HCT116 (cell line): ENCODE results near the gene GPRC5C. TPM values are rescaled to one million over a fixed set of nuclear protein-coding genes. Genes with fewer than 3 reads are reported as not detected.

Experiments
- ATAC-seq: fragments of 200-7000 bp; cut with Tn5 transposase; 2 replicates; pipeline ENCODE4 v1.9.1; 2020; ENCODE audit warnings: mild to moderate bottlenecking, moderate library complexity
- BruUV-seq: library from RNA; stranded (reverse); fragments of 400-500 nt; replicated peaks from 2 replicates; lab custom pipeline; 2021; lab: Mats Ljungman, UMichigan
- CTCF ChIA-PET: fragments of 300-600 bp; sonication (Branson Sonifier 250); formaldehyde crosslinking; loops from one replicate; lab custom pipeline; 2021; ENCODE audit warnings: antibody characterized with exemption; lab: Charles Lee
- POLR2A ChIA-PET: fragments of 300-600, 350-600 bp; sonication (Branson Sonifier 250); formaldehyde crosslinking; loops from one replicate; lab custom pipeline; 2021; ENCODE audit warnings: antibody characterized with exemption; lab: Charles Lee
- RAD21 ChIA-PET, 2 experiments: fragments of 300-600 bp; sonication (Branson Sonifier 250); formaldehyde crosslinking; loops; one replicate each; lab custom pipeline; 2023; ENCODE audit warnings: low total read pairs in 2 of 2; ENCODE audit not compliant: uncharacterized antibody in 2 of 2, unreplicated experiment in 2 of 2, low non-redundant PET in 1 of 2; lab: Charles Lee
- DNase-seq: peaks from one replicate; pipeline ENCODE4 v3.0.0-alpha.2; 2010; ENCODE audit warnings: low read depth, low spot score
- H2AFZ ChIP-seq: fragments of 200-600 bp; shearing (Covaris generic), sonication (generic); 2 replicates; pipeline ENCODE4 v1.6.1; 2017; ENCODE audit warnings: low read depth, mixed run types, mixed read lengths, antibody characterized with exemption, low read length; ENCODE audit not compliant: poor library complexity, severe bottlenecking
- H3K27ac ChIP-seq: 2 replicates; pipeline ENCODE4 v1.5.1; 2012; ENCODE audit warnings: low read depth, low read length
- H3K27me3 ChIP-seq: fragments of 200-600 bp; sonication (generic); 2 replicates; pipeline ENCODE4 v1.6.1; 2016; ENCODE audit warnings: mixed run types, low read length, mixed read lengths; ENCODE audit not compliant: insufficient read depth
- H3K36me3 ChIP-seq, 2 experiments: fragments of 200-500 bp in 1 of 2; fragments of 200-600 bp in 1 of 2; sonication (Bioruptor generic) in 1 of 2; sonication (generic) in 1 of 2; 2 replicates each; pipeline versions ENCODE4 v1.5.1 to v1.6.1; 2014 to 2016; ENCODE audit warnings: low read length in 2 of 2, inconsistent platforms in 1 of 2, mixed read lengths in 1 of 2, mixed run types in 1 of 2; ENCODE audit not compliant: insufficient read depth in 2 of 2, control insufficient read depth in 1 of 2
- H3K4me1 ChIP-seq, 2 experiments: fragments of 200-600 bp in 1 of 2; sonication (generic) in 1 of 2; 2 replicates each; pipeline versions ENCODE4 v1.5.1 to v1.6.1; 2012 to 2017; ENCODE audit warnings: low read length in 2 of 2, inconsistent platforms in 1 of 2, mild to moderate bottlenecking in 1 of 2, mixed read lengths in 1 of 2, mixed run types in 1 of 2, moderate library complexity in 1 of 2; ENCODE audit not compliant: insufficient read depth in 2 of 2, control insufficient read depth in 1 of 2
- H3K4me2 ChIP-seq: fragments of 200-600 bp; sonication (generic); 2 replicates; pipeline ENCODE4 v1.6.1; 2017; ENCODE audit warnings: mixed run types, low read length, mixed read lengths
- H3K4me3 ChIP-seq, 2 experiments: fragments of 200-600 bp in 1 of 2; sonication (generic) in 1 of 2; replicated peaks in 1 of 2; 2 replicates each; pipeline ENCODE4 v1.5.1; 2011 to 2016; ENCODE audit warnings: low read length in 2 of 2, control low read depth in 1 of 2, low read depth in 1 of 2, mild to moderate bottlenecking in 1 of 2, mixed read lengths in 1 of 2, mixed run types in 1 of 2
- H3K79me2 ChIP-seq: fragments of 200-600 bp; sonication (generic); 2 replicates; pipeline ENCODE4 v1.6.1; 2017; ENCODE audit warnings: mild to moderate bottlenecking, mixed run types, low read length, moderate library complexity, mixed read lengths; ENCODE audit not compliant: insufficient read depth
- H3K9ac ChIP-seq: fragments of 200-600 bp; sonication (generic); 2 replicates; pipeline ENCODE4 v1.6.1; 2016; ENCODE audit warnings: low read length, mixed read lengths
- H3K9me2 ChIP-seq: fragments of 200-600 bp; sonication (generic), shearing (Covaris generic); 2 replicates; pipeline ENCODE4 v1.6.1; 2017; ENCODE audit warnings: mixed run types, mild to moderate bottlenecking, moderate library complexity; ENCODE audit not compliant: insufficient read depth
- H3K9me3 ChIP-seq, 2 experiments: fragments of 200-500 bp in 1 of 2; fragments of 200-600 bp in 1 of 2; sonication (Bioruptor generic) in 1 of 2; sonication (generic) in 1 of 2; 2 replicates each; pipeline ENCODE4 v1.6.1; 2014 to 2017; ENCODE audit warnings: low read length in 2 of 2, mixed read lengths in 2 of 2, inconsistent platforms in 1 of 2, low read depth in 1 of 2, mild to moderate bottlenecking in 1 of 2, mixed run types in 1 of 2, moderate library complexity in 1 of 2; ENCODE audit not compliant: control insufficient read depth in 1 of 2, insufficient read depth in 1 of 2
- H4K20me1 ChIP-seq: fragments of 200-600 bp; sonication (generic), shearing (Covaris generic); 2 replicates; pipeline ENCODE4 v1.6.1; 2017; ENCODE audit warnings: mixed run types, mild to moderate bottlenecking, moderate library complexity; ENCODE audit not compliant: insufficient read depth
- EGR1 ChIP-seq: IDR thresholded peaks from 2 replicates; pipeline ENCODE4 v1.6.1; 2012; ENCODE audit warnings: low read depth
- ELF1 ChIP-seq: IDR thresholded peaks from 2 replicates; pipeline ENCODE4 v1.6.1; 2012; ENCODE audit warnings: low read depth, borderline replicate concordance
- EZH2 ChIP-seq: fragments of 200-600 bp; sonication (generic); IDR thresholded peaks from 2 replicates; pipeline ENCODE4 v1.6.1; 2017; ENCODE audit warnings: antibody characterized with exemption, mixed run types
- JUND ChIP-seq: IDR thresholded peaks from 2 replicates; pipeline ENCODE4 v1.6.1; 2012
- MAX ChIP-seq: IDR thresholded peaks from 2 replicates; pipeline ENCODE4 v1.6.1; 2012
- POLR2A ChIP-seq: IDR thresholded peaks from 2 replicates; pipeline ENCODE4 v1.7.0; 2011; ENCODE audit warnings: borderline replicate concordance; ENCODE audit not compliant: insufficient read depth, insufficient read length; ENCODE audit errors: extremely low read depth
- POLR2AphosphoS5 ChIP-seq: IDR thresholded peaks from 2 replicates; pipeline ENCODE4 v1.6.1; 2011; ENCODE audit warnings: mild to moderate bottlenecking, low read depth, low read length, moderate library complexity
- RAD21 ChIP-seq: IDR thresholded peaks from 2 replicates; pipeline ENCODE4 v1.6.1; 2012; ENCODE audit warnings: low read depth, mild to moderate bottlenecking
- SRF ChIP-seq: IDR thresholded peaks from 2 replicates; pipeline ENCODE4 v1.6.1; 2012; ENCODE audit warnings: low read depth
- YY1 ChIP-seq: IDR thresholded peaks from 2 replicates; pipeline ENCODE4 v1.6.1; 2011; ENCODE audit warnings: low read length, low read depth, moderate library complexity, mild to moderate bottlenecking; ENCODE audit not compliant: insufficient replicate concordance; ENCODE audit errors: extremely low read depth
- ZFX ChIP-seq: fragments of 450-650 bp; IDR thresholded peaks from 2 replicates; pipeline ENCODE4 v1.6.1; 2017
- intact Hi-C: fragments of 100-400 bp; cut with micrococcal nuclease; formaldehyde crosslinking; loops from 2 replicates; pipeline ENCODE4 v1.10.0; 2022
- total RNA-seq: library from RNA; stranded (reverse); gene quantifications from one replicate; pipeline ENCODE4 v1.2.1, GENCODE V29; 2021; ENCODE audit not compliant: unreplicated experiment
- TF ChIP-seq, protein P1 (sequence below), 3 experiments: fragments of 200-600 bp in 1 of 3; sonication (generic) in 1 of 3; IDR thresholded peaks in 2 of 3; conservative IDR thresholded peaks in 1 of 3; 2 replicates each; pipeline ENCODE4 v1.5.1; 2012 to 2017; ENCODE audit warnings: low read depth in 2 of 3, low read length in 2 of 3, antibody characterized with exemption in 1 of 3, borderline replicate concordance in 1 of 3, control low read depth in 1 of 3, mild to moderate bottlenecking in 1 of 3, mixed read lengths in 1 of 3, mixed run types in 1 of 3, moderate library complexity in 1 of 3; ENCODE audit not compliant: insufficient read depth in 1 of 3
- TF ChIP-seq, protein P2 (sequence below): IDR thresholded peaks from 2 replicates; pipeline ENCODE4 v1.6.1; 2012

Gene GPRC5C
- total RNA-seq, 1 experiment from 2014 or later = 54.4 TPM

GRCh38 chr17:74451557-74451956 lies 19.7 kb downstream of the GPRC5C start:
- POLR2A ChIA-PET = no interaction called here
- intact Hi-C loops = no loop called here
- H3K36me3 ChIP-seq = peaks cover 0 to 6% of the 10 kb centered on the region in 2 experiments; a peak in 1 of 4 replicates
- peaks cover 18 to 23% of the 10 kb centered on the region in 2 experiments for H3K4me1 ChIP-seq
- H2AFZ ChIP-seq = no peak overlapping the region
- H3K4me2 ChIP-seq = no peak overlapping the region
- no peaks in the 10 kb centered on the region for H4K20me1 ChIP-seq
- TF ChIP-seq JUND = no peak
- TF ChIP-seq POLR2A = no peak
- no peak for TF ChIP-seq ZFX
- TF ChIP-seq, protein P1, sequence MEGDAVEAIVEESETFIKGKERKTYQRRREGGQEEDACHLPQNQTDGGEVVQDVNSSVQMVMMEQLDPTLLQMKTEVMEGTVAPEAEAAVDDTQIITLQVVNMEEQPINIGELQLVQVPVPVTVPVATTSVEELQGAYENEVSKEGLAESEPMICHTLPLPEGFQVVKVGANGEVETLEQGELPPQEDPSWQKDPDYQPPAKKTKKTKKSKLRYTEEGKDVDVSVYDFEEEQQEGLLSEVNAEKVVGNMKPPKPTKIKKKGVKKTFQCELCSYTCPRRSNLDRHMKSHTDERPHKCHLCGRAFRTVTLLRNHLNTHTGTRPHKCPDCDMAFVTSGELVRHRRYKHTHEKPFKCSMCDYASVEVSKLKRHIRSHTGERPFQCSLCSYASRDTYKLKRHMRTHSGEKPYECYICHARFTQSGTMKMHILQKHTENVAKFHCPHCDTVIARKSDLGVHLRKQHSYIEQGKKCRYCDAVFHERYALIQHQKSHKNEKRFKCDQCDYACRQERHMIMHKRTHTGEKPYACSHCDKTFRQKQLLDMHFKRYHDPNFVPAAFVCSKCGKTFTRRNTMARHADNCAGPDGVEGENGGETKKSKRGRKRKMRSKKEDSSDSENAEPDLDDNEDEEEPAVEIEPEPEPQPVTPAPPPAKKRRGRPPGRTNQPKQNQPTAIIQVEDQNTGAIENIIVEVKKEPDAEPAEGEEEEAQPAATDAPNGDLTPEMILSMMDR (IDR thresholded peaks at IDR 0.05 in 2 of 3, conservative IDR thresholded peaks at IDR 0.05 in 1 of 3; ENCODE audit: borderline replicate concordance in 1 of 3, insufficient read depth in 1 of 3, low read depth in 2 of 3, low read length in 2 of 3) = no peak
- TF ChIP-seq ELF1 = no peak
- TF ChIP-seq POLR2AphosphoS5 = no peak
- TF ChIP-seq, protein P2, sequence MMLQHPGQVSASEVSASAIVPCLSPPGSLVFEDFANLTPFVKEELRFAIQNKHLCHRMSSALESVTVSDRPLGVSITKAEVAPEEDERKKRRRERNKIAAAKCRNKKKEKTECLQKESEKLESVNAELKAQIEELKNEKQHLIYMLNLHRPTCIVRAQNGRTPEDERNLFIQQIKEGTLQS = no peak
- TF ChIP-seq EGR1 = no peak
- TF ChIP-seq RAD21 = no peak
- no peak for TF ChIP-seq YY1
- TF ChIP-seq MAX = no peak
- no peak for TF ChIP-seq SRF
- TF ChIP-seq EZH2 = no peak
- H3K9me2 ChIP-seq = no peaks in the 10 kb centered on the region
- no peak overlapping the region for H3K27ac ChIP-seq
- ATAC-seq = no peak
- H3K79me2 ChIP-seq = no peaks in the 10 kb centered on the region
- RAD21 ChIA-PET = no interaction called here
- DNase-seq = no peak
- H3K9me3 ChIP-seq = no peaks in the 10 kb centered on the region
- no peaks in the 10 kb centered on the region for H3K27me3 ChIP-seq
- CTCF ChIA-PET = interaction anchor here (1.6 to 1.7 kb wide), 2 partner anchors 14 to 72 kb away, joined by 4 to 6 read pairs; no protein-coding TSS in a partner anchor
- H3K9ac ChIP-seq = no peak overlapping the region
- H3K4me3 ChIP-seq = no peak overlapping the region
- no TSS peak for BruUV-seq
